Activated CD8-positive, alpha-beta memory T cell treated with anti-CD3 and anti-CD28 coated beads for 36 hours (primary cell): ENCODE results near the gene SLC9A3. TPM values are rescaled to one million over a fixed set of nuclear protein-coding genes. Genes with fewer than 3 reads are reported as not detected.

Experiments
- CTCF ChIA-PET: fragments of 350-600 bp; sonication (Branson Sonifier 250); formaldehyde crosslinking; loops from one replicate; lab custom pipeline; 2021; ENCODE audit warnings: antibody characterized with exemption; lab: Charles Lee
- POLR2A ChIA-PET: fragments of 350-600 bp; sonication (Branson Sonifier 250); formaldehyde crosslinking; loops from one replicate; lab custom pipeline; 2021; ENCODE audit warnings: antibody characterized with exemption; lab: Charles Lee
- total RNA-seq, 2 experiments: library from RNA; stranded (reverse); gene quantifications; one replicate each; pipeline ENCODE4 v1.2.3, GENCODE V29; 2021

SLC9A3 gene
- total RNA-seq, 2 experiments from 2014 or later, result 2.2 to 2.6 TPM

GRCh38 chr5:530001-530955 is 6.0 kb upstream of the SLC9A3 start:
- ChIA-PET POLR2A (interaction anchor here (0.6 kb wide), 1 partner anchor 359 kb away, joined by 3 read pairs; no protein-coding TSS in a partner anchor), CTCF (no interaction called here)

- CTCF ChIA-PET, result no interaction called here
- POLR2A ChIA-PET, result no interaction called here
Measured at GRCh38 chr5:528629-529511, 4.6 kb upstream of the SLC9A3 start.

- ChIA-PET POLR2A (no interaction called here), CTCF (interaction anchor here (0.6 kb wide), 1 partner anchor 460 kb away, joined by 3 read pairs; no protein-coding TSS in a partner anchor)
Measured at GRCh38 chr5:527646-528628, 3.7 kb upstream of the SLC9A3 start.

- CTCF ChIA-PET, result no interaction called here
- POLR2A ChIA-PET, result no interaction called here
Measured at GRCh38 chr5:526456-527088, 2.3 kb upstream of the SLC9A3 start.

GRCh38 chr5:525916-526315 is 1.7 kb upstream of the SLC9A3 start:
- ChIA-PET CTCF (no interaction called here), POLR2A (no interaction called here)

GRCh38 chr5:524973-525761 is 918 bp upstream of the SLC9A3 start:
- POLR2A ChIA-PET, result no interaction called here
- CTCF ChIA-PET, result interaction anchor here (0.9 kb wide), 1 partner anchor 15 kb away, joined by 3 read pairs; no protein-coding TSS in a partner anchor

GRCh38 chr5:523441-524222 is 617 bp downstream of the SLC9A3 start:
- POLR2A ChIA-PET, result no interaction called here
- CTCF ChIA-PET, result no interaction called here

GRCh38 chr5:522899-523440 is 1.3 kb downstream of the SLC9A3 start:
- POLR2A ChIA-PET, result no interaction called here
- CTCF ChIA-PET, result no interaction called here

- POLR2A ChIA-PET, result no interaction called here
- CTCF ChIA-PET, result no interaction called here
Measured at GRCh38 chr5:522116-522515, 2.1 kb downstream of the SLC9A3 start.

GRCh38 chr5:521680-522079 is 2.6 kb downstream of the SLC9A3 start:
- CTCF ChIA-PET, result no interaction called here
- POLR2A ChIA-PET, result no interaction called here

- POLR2A ChIA-PET, result no interaction called here
Measured at GRCh38 chr5:520850-521226, 3.4 kb downstream of the SLC9A3 start.

GRCh38 chr5:520196-520849 is 3.9 kb downstream of the SLC9A3 start:
- ChIA-PET CTCF (no interaction called here), POLR2A (no interaction called here)

More at GRCh38 chr5:520850-521226, 3.4 kb downstream of the SLC9A3 start:
- CTCF ChIA-PET, result no interaction called here

GRCh38 chr5:518721-519120 is 5.5 kb downstream of the SLC9A3 start:
- ChIA-PET POLR2A (no interaction called here), CTCF (no interaction called here)

- ChIA-PET CTCF (no interaction called here), POLR2A (no interaction called here)
Measured at GRCh38 chr5:517535-518100, 6.6 kb downstream of the SLC9A3 start.

- CTCF ChIA-PET, result no interaction called here
- POLR2A ChIA-PET, result no interaction called here
Measured at GRCh38 chr5:516980-517379, 7.3 kb downstream of the SLC9A3 start.

GRCh38 chr5:516338-516925 is 7.8 kb downstream of the SLC9A3 start:
- CTCF ChIA-PET, result no interaction called here
- POLR2A ChIA-PET, result no interaction called here
